Measurements from ENCODE around the gene ATP4B.

ATP4B gene

GRCh38 chr13:113657851-113658741 is at the start of gene ATP4B:
Gene ATP4B, minus strand, starts transcription at chr13:113658198. Its CDS starts 54 bp downstream, at chr13:113658144.
- DNase-seq, result no peak

- no peak for DNase-seq
Observed at GRCh38 chr13:113672002-113672651, 14.1 kb upstream of the ATP4B start.

GRCh38 chr13:113671066-113672001 is 13.3 kb upstream of the ATP4B start:
- DNase-seq, result no peak

- DNase-seq, result no peak
Observed at GRCh38 chr13:113670541-113670940, 12.5 kb upstream of the ATP4B start.

GRCh38 chr13:113669755-113670341 is 11.8 kb upstream of the ATP4B start:
- no peak for DNase-seq

- DNase-seq, result no peak
Observed at GRCh38 chr13:113669231-113669754, 11.3 kb upstream of the ATP4B start.

GRCh38 chr13:113668491-113668971 is 10.5 kb upstream of the ATP4B start:
- no peak for DNase-seq

- no peak for DNase-seq
Observed at GRCh38 chr13:113667771-113668490, 9.9 kb upstream of the ATP4B start.

GRCh38 chr13:113666951-113667701 is 9.1 kb upstream of the ATP4B start, which contains the start of gene GRK1:
Gene GRK1, plus strand, starts transcription at chr13:113667219. Its CDS starts 168 bp downstream, at chr13:113667387.
- DNase-seq, result no peak

GRCh38 chr13:113666329-113666670 is 8.3 kb upstream of the ATP4B start:
- DNase-seq, result no peak

GRCh38 chr13:113665597-113666328 is 7.8 kb upstream of the ATP4B start:
- DNase-seq, result no peak

GRCh38 chr13:113664751-113665596 is 7.0 kb upstream of the ATP4B start:
- no peak for DNase-seq

- DNase-seq, result no peak
Observed at GRCh38 chr13:113663934-113664333, 5.9 kb upstream of the ATP4B start.

- DNase-seq, result no peak
Observed at GRCh38 chr13:113661509-113661908, 3.5 kb upstream of the ATP4B start.

GRCh38 chr13:113660066-113660465 is 2.1 kb upstream of the ATP4B start:
- no peak for DNase-seq

GRCh38 chr13:113659337-113659736 is 1.3 kb upstream of the ATP4B start:
- no peak for DNase-seq

GRCh38 chr13:113658836-113659235 is 838 bp upstream of the ATP4B start:
- DNase-seq, result no peak

- no peak for DNase-seq
Observed at GRCh38 chr13:113656831-113657671, 947 bp downstream of the ATP4B start.
